ENCODE measurements around the gene MMUT.
A peak's percentile ranks its signal among the peaks of the same experiment; 100 is the strongest.
"Not testable (repeated sequence)": the region's sequence is repeated elsewhere in the genome, so short reads cannot be mapped to it uniquely, and the experiment has no call there.

Gene MMUT

DNA sequence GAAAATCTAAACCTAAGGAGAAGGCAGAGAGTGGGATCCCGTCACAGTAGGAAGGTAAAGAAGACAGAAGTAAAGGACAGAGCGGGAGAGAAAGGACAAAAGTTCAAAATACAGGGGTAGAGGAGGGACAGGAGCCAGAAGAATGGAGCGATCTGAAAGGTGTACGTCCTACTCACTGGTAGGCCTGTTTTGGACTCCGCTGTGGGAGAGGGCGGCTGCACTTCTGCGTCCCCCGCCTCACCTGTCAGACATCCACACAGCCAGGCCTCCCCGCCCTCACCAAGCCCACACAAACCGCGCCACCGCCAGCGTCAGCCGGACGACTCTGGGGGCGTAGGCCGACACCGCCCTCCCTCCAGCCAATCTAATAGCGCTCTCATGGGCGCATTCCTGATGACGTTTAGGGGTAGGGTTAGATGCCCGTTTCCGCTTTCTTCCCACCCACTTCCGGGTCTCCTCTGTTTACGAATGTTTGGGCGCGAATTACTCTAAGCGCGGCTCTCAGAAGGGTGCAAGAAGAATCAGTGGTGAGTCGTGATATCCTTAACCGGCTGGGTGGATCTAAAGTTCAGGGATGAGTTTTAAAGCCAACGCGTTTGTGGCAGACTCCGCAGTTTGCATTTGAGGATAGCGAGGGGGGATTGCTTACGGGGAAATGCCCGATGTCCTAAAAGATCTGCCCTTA is at the start of gene MMUT, which contains the start of gene CENPQ:
TSS of gene MMUT (minus strand) at position 327 of the 685 bp plus-strand sequence. CDS start 3,787 bp downstream, outside the sequence.
TSS of gene CENPQ (plus strand) at position 444 of the 685 bp plus-strand sequence. CDS start 6,807 bp downstream, outside the sequence.
- DNase-seq, result peak; percentile 99

DNA sequence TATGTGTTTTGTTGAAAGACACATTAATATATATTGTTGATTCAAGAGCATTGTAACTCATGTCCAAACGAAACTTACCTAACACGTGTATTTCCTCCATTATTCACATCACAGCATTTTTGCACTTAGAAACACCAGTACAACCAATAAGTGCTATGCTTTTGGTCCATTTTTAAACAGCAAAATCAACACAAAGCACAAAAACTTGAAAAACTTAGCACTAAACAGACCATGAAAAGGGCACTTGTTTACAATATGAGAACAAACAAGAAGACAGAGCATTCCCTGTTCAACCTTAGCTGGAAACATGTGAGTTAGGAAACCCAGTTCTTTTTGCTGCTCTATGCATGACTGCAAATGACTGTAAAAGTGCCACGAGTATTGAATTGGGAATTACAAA is 46.3 kb upstream of the MMUT start:
- DNase-seq, result no peak

DNA sequence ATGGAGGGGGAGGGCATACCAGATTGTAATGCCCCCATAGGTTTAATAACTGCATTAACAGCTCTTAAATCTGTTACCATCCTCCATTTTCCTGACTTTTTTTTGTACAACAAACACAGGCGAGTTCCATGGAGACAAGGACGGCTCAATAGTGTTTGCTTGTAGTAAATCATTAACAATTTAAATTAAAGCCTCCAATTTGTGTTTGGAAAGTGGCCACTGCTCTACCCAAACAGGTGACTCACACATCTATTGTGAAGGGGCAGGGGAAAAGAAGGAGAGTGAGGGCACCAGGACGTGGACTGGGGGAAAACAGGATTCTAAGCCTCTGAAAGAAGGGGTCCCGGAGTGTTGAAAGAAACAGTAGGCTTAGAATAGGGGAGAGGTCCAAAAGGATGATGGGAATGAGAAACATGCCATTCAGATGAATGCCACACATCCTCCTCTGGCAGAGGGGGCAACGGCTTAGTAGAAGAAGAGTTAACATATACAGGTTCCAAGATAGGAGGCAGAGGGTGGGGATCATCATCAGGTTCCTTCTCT is 43.6 kb upstream of the MMUT start:
- DNase-seq, result no peak

DNA sequence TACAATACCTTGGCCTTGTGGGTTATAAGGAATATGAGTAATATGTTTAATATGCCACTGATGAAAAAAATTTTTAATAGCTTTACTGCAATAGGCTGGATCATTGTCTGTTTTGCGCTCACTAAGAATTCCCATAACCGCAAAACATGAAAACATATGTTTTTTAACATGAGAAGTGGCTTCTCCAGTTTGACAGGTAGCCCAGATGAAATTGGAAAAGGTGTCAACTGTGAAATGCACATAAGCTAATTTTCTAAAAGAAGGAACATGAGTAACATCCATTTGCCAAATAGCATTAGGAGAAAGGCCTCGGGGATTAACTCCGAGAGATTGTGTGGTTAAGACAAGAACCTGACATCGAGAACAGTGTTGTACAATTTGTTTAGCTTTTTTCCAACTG is 41.6 kb upstream of the MMUT start:
- DNase-seq, result peak; percentile 1

DNA sequence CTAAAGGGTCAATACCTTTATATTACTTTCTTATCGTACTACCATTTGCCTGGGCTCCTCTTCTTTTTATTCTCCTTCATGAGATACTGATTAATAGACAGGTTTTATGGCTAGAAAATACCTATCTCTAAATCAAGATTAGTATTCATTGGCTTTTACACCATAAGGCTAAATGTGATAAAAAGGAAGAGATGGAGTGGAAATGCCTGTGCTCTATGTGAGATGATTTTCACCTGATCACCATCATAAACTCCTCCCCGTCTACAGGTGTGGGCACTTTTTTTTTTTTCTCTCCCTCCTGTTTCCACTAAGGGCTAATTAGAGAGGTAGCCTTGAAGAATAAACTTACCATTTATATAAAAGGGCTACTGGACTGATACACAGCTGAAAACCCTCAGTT is 36.6 kb upstream of the MMUT start, which contains the start of gene GLYATL3:
TSS of gene GLYATL3 (plus strand) at position 301 of the 400 bp plus-strand sequence. CDS start 12,068 bp downstream, outside the sequence.
- no peak for DNase-seq

DNA sequence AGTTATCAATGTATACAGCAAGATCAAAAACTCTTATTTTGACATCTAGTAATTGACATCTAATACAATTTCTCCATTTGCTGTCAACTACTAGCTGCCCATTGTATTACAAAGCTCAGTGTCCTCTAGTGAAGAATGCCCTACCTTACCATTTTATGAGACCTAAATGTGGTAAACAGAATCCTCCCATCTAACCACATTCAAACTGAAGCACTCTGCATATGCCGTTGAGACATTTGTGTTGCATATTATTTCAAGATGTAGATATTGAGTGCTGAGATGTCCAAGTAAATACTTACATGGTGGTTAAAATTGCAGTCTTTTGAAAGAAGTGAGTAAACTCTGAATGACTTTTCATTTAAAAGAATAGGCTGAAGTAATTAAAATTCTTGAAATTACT is 36.1 kb upstream of the MMUT start:
- DNase-seq, result no peak

DNA sequence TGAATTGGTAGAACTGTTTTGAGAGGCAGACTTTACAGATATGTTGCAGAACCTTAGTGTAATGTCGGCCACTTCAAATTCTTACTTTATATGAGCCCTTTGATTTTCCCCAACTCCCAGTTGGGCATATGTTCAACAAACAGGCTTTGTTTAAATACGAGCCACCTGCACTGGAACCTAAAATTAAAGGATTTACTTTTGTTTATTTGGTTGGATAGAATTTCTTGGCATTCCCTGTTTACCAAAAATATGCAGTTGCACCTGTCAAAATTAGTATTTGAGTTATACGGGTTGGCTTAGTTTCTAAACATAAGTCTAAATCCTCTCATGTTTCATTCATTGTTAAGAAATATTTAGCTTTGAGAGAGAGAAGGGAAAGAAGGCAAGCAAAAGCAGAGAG is 34.3 kb upstream of the MMUT start:
- no peak for DNase-seq

DNA sequence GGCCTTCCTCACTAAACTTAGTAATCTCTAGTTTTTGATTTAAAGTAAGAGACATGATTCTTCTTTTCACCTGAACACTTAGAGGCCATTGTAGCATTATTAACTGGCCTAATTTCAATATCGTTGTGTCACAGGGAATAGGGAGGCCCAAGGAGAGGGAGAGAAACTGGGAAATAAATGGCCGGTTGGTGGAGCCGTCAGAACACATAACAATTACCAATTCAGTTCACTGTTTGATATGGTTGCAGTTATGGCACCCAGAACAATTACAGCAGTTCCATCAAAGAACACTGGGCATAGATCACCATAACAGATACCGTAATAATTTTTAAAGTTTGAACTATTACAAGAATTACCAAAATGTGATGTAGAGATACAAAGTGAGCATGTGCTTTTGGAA is 27.6 kb upstream of the MMUT start:
- no peak for DNase-seq

DNA sequence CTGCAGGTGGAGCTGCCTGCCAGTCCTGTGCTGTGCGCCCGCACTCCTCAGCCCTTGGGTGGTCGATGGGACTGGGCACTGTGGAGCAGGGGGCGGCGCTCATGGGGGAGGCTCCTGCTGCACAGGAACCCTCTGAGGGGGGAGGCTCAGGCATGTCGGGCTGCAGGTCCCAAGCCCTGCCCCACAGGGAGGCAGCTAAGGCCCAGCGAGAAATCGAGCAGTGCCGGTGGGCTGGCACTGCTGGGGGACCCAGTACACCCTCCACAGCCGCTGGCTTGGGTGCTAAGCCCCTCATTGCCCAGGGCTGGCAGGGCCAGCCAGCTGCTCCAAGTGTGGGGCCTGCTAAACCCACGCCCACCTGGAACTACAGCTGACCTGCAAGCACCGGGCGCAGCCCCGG is 20.3 kb upstream of the MMUT start:
- DNase-seq, result not testable (repeated sequence)

DNA sequence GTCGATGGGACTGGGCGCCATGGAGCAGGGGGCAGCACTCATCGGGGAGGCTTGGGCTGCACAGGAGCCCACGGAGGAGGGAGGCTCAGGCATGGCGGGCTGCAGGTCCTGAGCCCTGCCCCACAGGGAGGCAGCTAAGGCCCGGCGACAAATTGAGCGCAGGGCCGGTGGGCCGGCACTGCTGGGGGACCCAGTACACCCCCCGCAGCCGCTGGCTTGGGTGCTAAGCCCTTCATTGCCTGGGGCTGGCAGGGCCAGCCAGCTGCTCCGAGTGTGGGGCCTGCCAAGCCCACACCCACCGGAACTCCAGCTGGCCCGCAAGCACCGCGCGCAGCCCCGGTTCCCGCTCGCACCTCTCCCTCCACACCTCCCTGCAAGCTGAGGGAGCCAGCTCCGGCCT is 18.8 kb upstream of the MMUT start:
- not testable (repeated sequence) for DNase-seq

DNA sequence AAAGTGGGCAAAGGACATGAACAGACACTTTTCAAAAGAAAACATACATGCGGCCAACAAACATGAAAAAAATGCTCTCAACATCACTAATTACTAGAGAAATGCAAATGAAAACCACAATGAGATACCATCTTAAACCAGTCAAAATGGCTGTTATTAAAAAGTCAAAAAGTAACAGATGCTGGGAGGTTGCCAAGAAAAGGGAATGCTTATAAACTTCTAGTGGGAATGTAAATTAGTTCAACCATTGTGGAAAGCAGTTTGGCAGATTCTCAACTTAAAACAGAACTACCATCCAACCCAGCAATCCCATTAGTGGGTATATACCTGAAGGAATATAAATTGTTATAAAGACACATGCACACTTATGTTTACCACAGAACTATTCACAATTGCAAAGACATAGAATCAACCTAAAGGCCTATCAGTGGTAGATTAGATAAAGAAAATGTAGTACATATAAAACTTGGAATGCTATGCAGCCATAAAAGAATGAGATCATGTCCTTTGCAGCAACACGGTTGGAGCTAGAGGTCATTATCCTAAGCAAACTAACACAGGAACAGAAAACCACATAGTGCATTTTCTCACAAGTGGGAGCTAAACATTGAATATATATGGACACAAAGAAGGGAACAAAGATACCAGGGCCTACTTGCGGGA is 16.4 kb upstream of the MMUT start:
- DNase-seq, result no peak

DNA sequence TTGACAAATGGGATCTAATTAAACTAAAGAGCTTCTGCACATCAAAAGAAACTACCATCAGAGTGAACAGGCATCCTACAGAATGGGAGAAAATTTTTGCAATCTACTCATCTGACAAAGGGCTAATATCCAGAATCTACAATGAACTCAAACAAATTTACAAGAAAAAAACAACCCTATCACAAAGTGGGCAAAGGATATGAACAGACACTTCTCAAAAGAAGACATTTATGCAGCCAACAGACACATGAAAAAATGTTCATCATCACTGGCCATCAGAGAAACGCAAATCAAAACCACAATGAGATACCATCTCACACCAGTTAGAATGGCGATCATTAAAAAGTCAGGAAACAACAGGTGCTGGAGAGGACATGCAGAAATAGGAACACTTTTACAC is 13.5 kb upstream of the MMUT start:
- DNase-seq, result not testable (repeated sequence)

DNA sequence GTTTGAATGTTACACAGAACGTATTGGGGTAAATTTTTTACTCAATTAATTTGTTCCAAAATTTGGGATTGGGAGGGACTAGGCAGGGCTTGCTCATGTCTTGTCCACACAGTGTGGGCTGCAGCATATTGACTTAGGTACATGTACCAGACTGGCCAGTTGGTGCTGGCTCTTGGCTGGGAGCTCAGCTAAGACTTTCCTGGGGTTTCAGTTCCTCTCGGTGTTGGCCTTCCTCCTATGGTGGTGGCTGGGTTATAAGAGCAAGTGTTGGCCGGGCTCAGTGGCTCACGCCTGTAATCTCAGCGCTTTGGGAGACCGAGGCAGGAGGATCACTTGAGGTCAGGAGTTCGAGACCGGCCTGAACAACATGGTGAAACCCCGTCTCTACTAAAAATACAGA is 5.0 kb upstream of the MMUT start:
- no peak for DNase-seq

DNA sequence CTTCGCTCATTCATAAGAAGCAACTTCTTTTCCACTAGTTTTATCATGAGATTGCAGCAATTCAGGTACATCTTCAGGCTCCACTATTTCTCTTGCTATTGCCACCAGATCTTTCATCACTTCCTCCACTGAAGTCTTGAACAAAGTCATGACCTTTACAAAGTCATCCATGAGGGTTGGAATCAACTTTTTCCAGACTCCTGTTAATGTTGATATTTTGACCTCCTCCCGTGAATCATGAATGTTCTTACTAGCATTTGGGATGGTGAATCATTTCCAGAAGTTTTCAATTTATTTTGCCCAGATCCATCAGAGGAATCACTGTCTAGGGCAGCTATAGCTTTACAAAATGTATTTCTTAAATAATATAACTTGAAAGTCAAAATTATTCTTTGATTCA is 1.6 kb upstream of the MMUT start:
- DNase-seq, result no peak

DNA sequence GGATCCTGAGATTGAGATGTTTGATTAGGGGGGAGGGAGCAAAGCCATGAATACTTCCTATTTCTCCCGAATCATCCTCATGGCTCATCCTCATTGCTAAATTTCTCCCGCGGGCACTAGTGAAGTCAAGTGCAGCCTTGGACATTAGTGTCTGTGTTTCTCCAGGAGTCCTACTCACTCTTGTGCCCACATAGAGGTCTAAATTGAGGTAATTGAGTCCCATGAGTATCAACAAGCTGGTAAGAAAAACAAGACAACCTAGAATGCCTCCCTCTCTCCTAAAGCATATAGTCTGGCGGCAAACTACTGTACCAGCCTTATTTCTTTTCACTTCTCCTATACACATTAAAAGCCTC is 537 bp upstream of the MMUT start:
- DNase-seq, result no peak

DNA sequence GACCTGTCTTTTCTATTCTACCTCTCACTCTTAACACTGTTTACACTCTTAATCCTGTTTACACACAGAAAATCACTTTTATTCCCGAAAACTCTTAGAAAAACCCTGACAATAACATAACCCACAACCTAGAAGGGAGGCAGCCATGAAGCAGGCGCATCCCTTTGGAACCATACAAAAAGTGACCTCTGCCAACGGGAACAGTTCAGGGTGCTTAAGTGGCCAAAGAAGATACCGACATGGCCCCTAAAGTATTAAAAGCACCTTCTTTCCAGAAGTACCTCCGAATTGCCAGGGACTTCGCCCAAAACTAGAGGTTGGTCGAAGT is 490 bp downstream of the MMUT start:
- no peak for DNase-seq

DNA sequence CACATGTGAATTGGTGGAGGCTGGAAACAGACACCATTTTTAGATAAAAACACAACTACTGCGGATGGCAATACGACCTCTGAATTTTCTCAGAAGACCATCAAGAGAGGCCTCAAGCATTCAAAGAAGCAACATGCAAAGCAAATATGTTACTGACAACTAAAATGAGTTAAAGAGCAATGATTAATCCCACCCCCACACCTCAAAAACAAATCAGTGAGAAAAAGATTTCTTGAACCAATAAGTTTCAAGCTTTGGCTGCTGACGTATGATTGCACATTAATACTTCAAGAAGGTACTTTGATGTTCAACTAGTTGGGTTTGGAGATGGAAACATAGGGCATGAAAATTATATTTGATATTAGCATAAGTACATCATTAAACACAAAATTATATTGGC is 982 bp downstream of the MMUT start:
- no peak for DNase-seq

DNA sequence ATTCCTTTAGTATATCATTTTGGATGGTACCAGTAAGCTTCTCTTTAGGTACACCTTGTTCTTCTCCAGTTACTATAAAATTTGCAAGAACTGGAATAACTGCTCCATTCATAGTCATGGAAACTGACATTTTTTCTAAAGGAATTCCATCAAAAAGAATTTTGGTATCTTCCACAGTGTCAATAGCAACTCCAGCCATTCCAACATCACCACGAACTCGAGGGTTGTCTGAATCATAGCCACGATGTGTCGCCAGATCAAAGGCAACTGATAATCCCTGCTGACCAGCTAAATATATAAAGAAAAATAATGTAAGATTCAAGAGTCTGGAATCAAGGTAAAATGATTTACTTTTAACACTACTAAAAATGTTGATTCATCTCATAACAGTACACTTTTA is 5.3 kb downstream of the MMUT start:
- no peak for DNase-seq

DNA sequence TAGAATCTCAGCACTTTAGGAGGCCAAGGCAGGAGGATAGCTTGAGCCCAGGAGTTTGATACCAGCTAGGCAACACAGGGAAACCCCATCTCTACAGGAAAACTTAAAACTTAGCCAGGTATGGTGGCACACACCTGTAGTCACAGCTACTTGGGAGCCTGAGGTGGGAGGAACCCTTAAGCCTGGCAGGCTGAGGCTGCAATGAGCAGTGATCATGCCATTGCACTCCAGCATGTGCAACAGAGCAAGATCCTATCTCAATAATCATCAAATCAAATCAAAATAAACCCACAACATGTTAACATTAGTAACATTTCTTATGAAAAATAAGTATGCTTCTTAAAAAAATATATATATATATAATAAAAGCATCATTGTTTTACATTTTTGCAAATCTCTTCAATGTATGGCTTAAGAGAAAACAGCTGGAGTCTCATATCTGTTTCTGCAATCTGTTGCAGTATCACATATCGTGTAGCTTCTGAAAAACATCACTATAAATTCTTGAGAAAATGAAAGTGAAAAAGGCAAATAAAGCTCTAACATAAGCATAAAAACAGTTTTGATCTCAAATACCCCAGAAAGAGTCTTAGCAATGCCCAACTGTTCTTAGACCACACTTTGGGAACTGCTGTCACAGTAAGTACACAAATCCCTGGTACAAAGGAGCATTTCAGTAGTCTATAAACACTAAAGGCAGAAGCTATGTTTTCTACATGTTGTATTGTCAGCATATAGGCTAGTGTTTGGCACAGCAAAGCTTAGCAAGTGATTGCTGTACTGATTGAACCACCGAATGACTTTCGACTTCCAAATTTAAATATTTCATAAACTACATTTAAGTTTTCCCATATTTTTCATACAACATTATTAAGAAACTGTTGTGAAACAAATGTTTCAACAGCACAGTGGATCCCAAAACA is 8.0 kb downstream of the MMUT start:
- no peak for DNase-seq

DNA sequence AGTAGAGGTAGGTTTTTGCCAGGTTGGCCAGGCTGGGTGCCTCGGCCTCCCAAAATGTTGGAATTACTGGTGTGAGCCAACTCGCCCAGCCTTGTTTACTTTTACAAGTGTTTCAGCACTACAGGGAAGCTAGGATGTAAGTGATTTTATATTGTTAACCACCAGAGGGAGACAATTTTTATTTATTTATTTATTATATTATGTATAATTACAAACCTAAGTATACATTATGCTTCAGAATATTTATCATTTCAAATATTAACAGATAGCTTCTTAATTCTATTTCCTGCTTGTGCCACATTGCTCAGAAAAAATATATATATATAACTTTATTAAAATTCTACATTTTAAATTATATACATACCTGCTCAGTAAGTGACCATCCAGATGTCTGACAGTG is 9.8 kb downstream of the MMUT start:
- no peak for DNase-seq

DNA sequence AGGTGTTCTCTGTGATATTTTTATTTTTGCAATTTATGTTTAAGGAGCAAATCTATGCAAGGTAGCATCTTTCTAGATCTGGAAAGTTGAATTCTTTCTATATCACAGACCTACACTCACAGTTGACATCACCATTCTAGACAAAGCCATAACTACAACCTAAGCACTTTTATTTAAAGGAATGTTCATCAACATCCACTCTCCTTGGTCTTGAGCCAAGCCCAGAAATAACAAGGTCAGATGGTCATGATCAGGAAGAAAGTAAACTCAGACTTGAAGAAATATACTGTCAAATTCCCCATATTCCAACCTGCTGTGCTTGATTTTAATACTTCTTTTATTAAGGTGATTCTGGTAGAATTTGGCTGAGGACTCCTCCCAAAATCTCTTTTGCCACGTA is 32.2 kb downstream of the MMUT start:
- DNase-seq, result no peak

DNA sequence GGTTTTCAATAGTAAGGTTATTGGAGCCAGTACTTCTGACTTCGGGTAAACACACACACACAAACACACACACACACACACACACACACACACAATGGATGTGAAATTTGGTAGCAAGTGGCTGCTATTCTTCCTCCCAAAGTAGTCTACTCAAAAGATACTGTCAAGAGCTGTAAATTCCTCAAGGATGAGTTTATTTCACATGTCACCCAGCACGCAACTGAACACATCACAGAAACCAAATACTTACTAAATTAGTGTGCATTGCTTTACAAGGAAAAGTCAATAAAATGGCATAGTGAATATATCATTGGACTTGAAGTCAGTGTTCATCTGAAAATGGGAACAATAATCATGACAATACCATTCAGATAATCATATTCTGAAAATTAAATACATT is 32.9 kb downstream of the MMUT start:
- DNase-seq, result no peak

DNA sequence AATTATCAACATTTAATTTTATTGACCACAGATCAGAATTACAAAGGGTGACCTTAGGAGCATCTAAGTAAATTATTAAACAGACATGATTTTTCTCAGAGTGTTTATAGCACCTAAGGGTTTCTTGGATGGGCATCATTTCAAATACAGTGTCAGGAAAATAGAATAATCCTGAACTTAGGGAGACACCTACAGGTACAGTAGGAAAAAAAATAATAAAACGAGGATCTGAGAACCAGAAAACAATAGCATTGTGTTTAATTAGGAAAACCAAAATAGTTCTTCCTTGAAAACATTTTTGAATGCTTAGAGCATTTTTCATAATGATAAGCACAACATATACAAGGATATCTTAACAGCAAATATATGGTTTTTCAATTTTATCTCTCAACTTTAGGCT is 39.2 kb downstream of the MMUT start:
- peak; percentile 37 for DNase-seq
